Measurements from ENCODE around the gene KLHL1.

Gene KLHL1

GRCh38 chr13:69676286-69676685 is 432.0 kb downstream of the KLHL1 start:
- no peak for DNase-seq

GRCh38 chr13:69660155-69660554 is 448.1 kb downstream of the KLHL1 start:
- no peak for DNase-seq

- no peak for DNase-seq
These were observed 450.6 kb downstream of the KLHL1 start for GRCh38 chr13:69657676-69658075.

GRCh38 chr13:69654392-69654791 is 453.9 kb downstream of the KLHL1 start:
- no peak for DNase-seq
